CD4-positive, alpha-beta T cell treated with Interleukin-2 at 100 ng/mL for 4 hours (primary cell): ENCODE results near the gene CASP14.
"Not testable (repeated sequence)": the region's sequence is repeated elsewhere in the genome, so short reads cannot be mapped to it uniquely, and the experiment has no call there.

ENCODE experiments used
- DNase-seq: peaks from one replicate; pipeline ENCODE4 v3.0.0-alpha.2; 2020; ENCODE audit warnings: low spot score

CASP14 gene, protein sequence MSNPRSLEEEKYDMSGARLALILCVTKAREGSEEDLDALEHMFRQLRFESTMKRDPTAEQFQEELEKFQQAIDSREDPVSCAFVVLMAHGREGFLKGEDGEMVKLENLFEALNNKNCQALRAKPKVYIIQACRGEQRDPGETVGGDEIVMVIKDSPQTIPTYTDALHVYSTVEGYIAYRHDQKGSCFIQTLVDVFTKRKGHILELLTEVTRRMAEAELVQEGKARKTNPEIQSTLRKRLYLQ

DNA sequence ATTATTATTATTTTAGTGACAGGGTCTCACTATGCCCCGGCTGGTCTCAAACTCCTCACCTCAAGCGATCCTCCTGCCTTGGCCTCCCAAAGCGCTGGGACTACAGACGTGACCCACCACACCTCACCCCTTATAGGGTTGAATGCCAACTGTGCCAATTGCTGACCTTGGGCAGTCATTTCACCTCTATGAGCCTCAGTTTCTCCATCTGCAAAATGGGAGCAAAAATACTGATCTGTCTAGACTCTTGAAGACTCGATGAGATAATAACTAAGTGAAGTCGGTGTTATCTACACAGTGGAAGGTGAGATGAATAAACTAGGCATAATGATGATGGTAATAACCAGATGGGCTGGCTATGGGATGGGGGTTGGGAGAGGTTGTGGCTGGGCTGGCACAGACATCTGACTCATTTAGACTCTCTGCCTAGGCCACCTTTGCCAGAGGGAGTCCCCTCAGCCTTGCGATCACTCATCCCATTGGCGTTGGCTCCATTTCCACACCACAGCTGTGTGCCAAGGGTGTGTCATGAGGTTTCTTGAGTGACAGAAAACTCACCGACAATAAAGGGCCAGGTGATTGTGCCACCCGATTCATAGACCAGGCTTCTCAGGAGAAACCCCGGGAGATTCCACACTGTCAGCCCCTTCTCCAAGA is at the start of gene CASP14:
CASP14 (plus strand) TSS at position 596 of the 657 bp plus-strand sequence. CDS start 2,772 bp downstream, outside the sequence.
- DNase-seq: no peak

DNA sequence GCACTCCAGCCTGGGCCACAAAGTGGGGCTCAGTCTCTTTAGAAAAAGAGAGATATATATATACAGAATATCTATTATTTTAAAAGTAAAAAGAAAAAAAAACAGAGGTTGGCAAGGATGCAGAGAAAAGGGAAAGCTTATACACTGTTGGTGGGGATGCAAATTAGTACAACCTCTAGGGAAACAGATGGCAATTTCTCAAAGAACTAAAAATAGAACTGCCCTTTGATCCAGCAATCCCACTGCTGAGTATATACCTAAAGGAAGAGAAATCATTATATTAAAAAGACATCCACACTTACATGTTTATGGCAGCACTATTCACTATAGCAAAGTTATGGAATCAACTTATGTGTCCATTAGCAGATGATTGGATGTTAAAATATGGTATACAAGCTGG is 41.0 kb upstream of the CASP14 start:
- DNase-seq: no peak

DNA sequence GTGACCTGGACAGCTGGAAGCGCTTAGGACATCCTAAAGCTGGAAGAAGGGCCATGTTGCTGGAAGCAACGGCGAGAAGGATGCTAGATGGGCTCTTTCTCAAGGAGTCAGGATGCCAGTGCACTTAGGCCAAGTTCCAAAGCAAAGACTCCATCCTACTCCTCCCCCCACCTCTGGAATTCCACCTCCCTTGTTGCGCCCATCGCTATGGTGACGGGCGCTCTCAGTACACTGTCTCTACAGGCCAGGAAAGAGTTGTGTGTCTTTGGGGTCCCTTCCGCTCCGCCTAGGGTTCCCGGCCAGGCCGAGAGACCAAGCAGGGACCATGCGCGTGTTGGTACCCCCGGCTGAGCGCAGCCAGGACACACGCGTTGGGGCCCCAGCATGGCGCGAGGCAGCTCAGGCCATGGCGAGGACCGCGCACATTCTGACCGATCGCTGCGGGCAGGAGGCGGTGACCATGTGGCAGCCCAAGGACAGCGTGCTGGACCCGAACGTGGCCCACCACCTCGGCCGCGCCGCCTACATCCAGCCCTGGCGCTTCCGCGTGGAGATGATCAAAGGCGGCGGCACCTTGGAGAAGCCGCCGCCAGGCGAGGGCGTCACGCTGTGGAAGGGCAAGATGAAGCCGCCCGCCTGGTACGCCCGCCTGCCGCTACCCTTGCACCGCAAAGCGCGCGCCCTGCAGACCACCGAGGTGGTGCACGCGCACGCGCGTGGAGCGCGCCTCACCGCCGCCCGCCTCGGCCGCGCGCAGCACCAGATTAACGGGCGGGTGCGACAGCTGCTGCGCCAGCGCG is 38.6 kb upstream of the CASP14 start:
- DNase-seq: no peak

DNA sequence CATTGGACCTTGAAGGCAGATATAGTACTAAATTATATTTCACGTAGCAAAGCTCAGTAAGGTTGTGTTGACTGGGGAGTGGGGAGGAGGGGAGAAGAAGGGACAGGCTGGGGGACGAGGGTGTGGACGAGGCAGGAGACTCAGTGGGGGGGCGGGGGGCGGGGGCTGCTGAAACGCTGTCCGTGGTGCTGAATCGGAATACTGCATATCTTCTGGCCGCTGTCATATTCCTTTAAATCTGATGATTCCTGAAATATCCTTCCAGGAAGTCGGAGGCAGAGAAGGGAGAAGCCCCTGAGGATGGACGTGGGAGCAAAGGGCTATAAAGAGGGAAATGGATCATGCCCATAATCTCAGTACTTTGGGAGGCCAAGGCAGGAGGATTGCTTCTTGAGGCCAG is 34.7 kb upstream of the CASP14 start:
- no peak for DNase-seq

DNA sequence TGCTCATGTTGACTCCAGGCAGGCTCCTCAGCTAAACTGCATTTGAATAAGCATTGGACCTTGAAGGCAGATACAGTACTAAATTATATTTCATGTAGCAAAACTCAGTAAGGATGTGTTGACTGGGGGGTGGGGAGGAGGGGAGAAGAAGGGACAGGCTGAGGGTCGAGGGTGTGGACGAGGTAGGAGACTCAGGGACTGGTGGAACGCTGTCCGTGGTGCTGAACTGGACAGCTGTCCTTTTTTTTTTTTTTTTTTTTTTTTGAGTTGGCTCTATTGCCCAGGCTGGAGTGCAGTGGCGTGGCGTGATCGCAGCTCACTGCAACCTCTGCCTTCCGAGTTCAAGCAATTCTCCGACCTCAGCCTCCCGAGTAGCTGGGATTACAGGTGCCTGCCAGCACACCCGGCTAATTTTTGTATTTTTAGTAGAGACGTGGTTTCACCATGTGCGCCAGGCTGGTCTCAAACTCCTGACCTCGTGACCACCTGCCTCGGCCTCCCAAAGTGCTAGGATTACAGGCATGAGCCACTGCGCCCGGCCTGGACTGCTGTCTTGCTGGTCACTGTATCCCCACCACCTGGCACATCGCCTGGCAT is 33.2 kb upstream of the CASP14 start:
- DNase-seq: no peak

DNA sequence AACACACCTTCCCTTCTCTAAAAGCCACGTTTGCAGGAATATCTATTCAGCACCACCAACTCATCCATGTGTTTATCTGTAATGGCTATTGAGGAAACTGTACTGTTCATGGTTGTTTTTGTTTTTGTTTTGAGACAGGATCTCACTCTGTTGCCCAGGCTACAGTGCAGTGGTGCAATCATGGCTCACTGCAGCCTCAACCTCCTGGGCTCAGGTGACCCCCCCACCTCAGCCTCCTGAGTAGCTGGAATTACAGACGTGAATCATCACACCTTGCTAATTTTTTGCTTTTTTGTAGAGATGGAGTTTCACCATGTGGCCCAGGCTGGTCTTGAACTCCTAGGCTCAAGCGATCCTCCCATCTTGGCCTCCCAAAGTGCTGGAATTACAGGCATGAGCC is 30.4 kb upstream of the CASP14 start:
- not testable (repeated sequence) for DNase-seq

DNA sequence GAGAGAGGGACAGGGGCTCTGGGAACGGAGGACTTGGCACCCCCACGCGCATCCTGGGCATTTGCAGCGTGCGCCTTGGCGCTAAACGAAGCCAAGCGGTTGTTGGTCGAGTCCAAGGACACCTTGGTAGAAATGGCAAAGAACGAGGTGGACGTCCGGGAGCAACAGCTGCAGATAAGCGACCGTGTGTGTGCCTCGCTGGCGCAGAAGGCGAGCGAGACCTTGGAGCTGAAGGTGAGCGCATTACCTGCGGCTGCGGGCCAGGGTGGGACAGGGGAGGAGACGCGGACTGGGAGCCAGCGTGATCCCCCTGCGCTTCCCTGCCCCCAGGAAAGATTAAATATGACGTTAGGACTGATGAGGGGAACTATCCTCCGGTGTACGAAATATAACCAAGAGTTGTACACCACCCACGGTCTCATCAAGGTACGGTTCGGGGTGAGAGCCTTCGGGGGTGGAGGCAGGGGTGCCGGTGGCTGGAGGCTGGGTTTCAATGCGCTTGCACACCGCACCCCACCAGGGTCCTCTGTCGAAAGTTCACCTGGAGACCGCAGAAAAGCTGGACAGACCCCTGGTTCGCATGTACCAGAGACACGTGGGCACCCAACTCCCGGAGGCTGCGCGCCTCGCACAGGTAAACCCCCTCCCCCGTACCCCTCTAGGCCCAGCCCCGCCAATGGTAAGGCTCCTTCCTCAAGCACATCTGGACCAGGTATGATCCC is 27.8 kb upstream of the CASP14 start:
- no peak for DNase-seq

DNA sequence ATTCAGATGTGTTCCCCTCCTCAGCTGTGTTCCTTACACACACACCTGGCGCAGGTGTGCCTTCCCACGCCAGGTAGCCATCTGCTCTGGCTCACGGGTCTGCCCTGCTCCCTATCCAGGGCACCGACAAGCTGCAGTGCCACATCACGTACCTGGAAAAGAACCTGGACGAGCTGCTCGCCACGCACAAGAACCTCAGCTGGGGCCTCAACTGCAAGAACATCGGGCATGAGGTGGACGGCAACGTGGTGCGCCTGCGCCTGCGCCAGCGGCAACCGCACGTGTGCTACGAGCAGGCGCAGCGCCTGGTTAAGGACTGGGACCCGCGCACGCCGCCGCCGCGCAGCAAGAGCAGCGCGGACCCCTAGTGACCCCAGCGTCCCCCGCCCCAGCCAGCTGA is 26.5 kb upstream of the CASP14 start:
- DNase-seq: no peak

DNA sequence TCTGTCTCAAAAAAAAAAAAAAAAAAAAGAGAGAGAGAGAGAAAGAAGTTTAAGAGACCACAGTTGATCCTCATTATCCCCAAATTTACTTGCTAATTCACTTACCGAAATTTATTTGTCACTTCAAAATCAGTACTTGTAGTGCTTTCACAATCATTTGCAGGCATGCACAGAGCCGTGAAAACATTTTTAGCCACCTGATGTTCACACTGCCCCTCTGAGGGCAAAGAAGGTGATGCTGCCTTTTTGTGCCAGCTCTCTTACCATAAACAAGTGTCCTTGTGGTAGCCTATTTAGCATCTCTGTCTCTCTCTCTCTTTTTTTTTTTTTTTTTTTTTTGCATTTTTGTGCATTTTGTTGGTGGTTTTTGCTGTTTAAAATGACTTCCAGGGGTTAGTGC is 24.1 kb upstream of the CASP14 start:
- DNase-seq: no peak

DNA sequence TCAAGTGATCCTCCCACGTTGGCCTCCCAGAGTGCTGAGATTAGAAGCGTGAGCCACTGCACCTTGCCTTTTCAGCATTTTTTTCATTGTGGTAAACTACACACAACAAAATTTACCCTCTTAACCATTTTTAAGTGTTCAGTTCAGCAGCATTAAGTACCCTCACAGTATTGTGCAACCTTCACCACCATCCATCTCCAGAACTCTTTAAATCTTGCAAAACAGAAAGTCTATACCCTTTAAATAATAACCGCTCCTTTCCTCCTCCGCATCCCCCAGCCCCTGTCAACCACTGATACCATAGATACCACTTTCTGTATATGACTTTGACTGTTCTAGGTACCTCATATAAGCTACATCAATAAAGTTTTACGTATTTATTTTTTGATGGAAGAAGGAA is 20.8 kb upstream of the CASP14 start:
- DNase-seq: no peak

DNA sequence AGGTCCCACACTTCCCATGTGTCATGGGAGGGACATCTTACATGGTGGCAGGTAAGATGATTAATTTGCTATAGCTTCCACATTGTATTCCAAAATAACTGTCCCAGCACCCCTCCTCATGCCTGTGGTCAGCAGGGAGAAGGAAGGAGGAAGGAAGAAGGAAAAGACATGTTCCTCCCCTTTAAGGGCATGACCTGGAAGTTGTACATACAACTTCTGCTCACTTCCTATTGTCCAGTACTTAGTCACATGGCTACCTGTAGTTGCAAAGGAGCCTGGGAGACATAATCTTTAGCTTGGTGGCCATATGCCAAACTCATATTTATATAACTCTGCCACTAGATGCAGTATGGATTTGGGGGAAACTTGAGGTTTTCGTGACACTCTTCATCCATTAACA is 17.6 kb upstream of the CASP14 start:
- DNase-seq: no peak

DNA sequence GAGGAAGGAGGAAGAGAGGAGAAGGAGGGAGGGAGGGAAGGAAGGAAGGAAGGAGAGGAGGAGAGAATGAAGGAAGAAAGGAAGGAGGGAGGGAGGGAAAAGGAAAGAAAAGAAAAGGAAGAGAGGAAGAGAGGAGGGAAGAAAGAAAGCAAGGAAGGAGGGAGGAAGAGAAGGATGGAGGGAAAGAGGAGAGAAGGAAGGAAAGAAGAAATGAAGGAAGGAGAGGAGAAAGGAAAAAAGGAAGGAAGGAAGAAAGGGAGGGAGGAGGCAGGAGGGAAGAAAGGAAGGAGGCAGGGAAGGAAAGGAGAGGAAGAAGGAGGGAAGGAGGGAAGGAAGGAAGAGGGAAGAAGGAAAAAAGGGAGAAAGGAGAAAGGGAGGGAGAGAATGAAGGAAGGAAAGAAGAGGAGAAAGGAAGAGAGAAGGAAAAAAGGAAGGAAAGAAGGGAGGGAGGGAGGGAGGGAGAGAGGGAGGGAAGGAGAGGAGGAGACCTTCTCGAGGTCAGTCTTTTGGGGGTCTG is 13.4 kb upstream of the CASP14 start:
- DNase-seq: no peak

DNA sequence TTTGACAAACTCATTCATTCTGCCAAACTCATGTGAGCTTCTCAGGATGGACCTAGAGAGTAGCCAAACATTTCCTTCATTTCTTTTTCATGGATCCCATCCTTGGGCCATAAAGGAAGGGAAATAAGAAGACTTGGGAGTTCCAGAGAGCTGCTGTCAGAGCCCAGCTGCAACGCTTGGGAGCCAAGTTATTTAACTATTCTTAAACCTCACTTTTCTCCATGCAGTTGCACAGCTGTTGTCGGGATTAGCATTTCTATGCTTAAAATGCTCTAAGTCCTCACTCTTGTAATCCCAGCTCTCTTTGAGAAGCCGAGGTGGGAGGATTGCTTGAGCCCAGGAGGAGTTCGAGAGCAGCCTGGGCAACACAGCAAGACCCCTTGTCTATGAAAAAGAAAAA is 11.7 kb upstream of the CASP14 start:
- no peak for DNase-seq

DNA sequence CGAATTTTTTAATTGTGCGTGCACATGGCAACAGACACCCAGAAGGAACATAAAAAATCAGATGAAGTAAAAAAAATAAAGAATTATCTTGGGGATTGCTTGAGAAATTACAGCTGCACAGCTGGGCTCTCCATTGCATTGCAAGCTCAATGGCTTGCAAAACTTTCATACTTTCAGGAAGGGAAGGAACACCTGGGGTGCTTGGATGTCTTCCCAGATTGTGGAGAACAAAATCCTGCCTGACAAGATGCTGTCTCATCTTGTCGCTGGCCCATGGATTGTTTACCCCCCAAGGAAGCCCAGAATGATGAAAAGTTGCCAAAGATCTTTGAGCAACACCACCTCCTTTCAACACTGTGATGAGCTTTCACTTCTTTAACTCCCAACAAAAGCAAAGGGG is 11.0 kb upstream of the CASP14 start:
- no peak for DNase-seq

DNA sequence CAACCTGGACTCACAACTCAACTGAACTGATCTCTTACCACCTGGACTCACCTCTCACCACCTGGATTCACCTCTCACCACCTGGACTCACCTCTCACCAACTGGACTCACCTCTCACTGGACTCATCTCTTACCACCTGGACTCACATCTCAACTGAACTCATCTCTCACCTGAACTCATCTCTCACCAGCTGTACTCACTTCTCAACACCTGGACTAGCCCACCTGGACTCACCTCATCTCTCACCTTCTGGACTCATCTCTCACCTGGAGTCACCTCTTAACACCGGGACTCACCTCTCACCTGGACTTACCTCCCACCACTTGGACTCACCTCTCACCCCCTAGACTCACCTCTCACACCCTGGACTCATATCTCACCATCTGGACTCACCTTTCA is 7.3 kb upstream of the CASP14 start:
- no peak for DNase-seq

DNA sequence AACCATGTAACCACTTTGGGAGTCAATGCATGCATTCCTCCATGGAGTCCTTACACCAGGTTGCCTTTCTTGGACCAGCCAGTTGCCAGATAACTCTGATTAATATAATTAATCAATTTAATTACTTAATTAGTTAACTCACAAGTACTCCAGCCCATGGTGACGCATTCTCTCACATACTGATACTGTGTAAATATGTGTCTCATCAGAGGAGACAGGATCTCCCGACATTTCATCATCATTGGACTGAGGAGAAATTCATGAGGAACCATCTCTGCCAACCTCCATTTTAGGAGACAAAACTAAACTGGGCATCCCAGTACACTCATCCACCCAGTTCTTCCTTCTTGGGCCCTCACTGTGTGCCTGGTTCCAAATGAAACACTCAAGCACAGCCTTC is 6.5 kb upstream of the CASP14 start:
- no peak for DNase-seq

DNA sequence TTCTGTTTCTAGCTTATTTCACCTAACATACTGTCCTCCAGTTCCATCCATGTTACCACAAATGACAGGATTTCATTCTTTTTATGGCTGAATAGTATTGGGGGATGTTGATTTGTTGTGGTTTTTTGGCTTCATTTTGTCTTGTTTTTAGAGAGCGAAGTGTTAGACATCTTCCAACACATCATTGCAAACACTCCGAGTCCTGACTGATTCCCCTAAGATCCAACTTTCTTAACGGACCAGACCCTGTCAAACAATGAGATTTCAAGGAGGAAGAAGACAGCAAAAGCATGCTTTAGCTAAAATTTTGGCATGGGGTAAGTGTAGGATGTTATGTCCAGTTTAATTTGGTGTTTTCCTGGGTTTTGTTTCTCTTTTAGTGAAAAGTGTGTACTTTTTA is 3.8 kb upstream of the CASP14 start:
- no peak for DNase-seq

DNA sequence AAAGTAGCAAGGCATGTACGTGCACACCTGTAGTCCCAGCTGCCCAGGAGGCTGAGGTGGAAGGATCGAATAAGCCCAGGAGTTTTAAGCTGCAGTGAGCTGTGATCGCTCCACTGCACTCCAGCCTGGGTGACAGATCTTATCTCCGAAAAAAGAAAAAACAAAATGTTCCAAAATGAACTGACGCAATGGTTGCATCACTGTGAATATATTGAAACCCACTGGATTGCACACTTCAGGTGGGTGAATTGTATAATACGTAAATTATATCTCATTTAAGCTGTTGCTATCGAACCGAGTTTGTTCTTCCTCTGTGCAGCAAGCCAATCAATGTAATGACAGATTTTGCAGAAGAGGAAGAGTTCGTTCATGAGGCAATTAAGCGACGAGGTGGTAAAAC is 1.6 kb upstream of the CASP14 start:
- DNase-seq: no peak

DNA sequence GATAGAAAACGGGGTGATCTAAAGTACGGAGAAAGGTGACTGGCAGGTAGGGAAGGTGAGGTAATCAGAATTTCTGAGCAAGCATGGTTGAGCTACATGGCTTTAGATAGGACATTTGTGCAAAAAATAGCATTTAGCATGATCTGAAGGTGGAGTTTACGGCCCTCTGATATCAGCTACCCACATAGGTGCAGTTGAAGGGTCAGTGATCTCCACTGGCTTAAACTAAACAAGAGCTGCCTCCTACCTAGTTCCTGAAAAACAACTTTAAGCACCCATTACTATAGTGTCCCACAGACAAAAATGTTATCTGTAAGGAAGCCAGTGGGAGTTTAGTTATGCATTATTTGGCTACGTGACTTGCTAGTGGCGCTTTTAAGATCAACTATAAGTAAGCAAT is 1.2 kb upstream of the CASP14 start:
- DNase-seq: no peak

DNA sequence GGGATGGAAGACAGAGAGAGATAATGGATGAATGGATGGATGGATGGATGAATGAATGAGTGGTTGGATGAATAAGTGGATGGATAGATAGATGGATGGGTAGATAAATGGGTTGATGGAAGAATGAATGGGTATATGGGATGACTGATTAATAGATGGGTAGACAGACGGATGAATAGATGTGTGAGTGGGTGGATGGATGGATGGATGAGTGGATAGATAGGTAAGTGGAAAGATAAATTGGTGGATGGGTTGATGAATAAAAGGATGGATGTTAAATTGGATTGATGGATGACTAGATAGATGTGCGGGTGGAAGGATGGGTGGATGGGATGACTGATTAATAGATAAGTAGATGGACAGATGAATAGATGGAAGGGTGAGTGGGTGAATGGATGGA is 1.4 kb downstream of the CASP14 start:
- DNase-seq: no peak

DNA sequence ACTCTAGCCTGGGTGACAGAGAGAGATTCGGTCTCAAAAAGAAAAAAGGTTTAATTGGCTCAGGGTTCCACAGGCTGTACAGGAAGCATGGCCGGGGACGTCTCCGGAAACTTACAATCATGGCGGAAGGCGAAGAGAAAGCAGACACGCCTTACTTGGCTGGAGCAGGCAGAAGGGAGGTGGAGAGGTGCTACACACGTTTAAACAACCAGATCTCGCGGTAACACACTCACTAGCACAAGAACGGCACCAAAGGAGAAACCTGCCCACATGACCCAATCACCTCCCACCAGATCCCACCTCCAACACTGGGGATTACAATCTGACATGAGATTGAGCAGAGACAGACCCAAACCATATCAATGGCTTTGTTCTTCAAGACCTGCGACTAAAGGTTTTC is 12.8 kb downstream of the CASP14 start:
- no peak for DNase-seq

DNA sequence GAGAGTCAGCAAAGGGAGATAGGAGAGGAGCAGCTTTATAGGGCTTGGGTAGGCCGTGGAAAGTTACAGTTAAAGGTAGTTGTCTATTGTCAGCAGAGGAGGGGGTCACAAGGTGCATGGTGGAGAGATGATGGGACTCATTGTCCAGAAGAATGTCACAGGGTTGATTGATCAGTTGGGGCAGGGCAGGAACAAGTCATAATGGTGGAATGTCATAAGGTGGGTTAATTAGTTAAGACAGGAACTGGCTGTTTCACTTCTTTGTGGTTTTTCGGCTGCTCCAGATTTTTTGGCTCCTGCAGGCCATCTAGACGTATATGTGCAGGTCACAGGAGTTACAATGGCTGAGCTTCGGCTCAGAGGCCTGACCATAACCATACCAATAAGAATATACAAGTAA is 21.1 kb downstream of the CASP14 start:
- DNase-seq: not testable (repeated sequence)
